HT1080 (cell line): ENCODE measurements around the gene DCAF8L2. TPM values are rescaled to one million over a fixed set of nuclear protein-coding genes. Genes with fewer than 3 reads are reported as not detected.
A peak's percentile ranks its signal among the peaks of the same experiment; 100 is the strongest.
"Not testable (repeated sequence)": the region's sequence is repeated elsewhere in the genome, so short reads cannot be mapped to it uniquely, and the experiment has no call there.

Experiments used
- DNase-seq: peaks from one replicate; pipeline ENCODE4 v3.0.0-alpha.2; 2015; ENCODE audit warnings: low read depth
- polyA plus RNA-seq, 2 experiments: library from polyadenylated mRNA; depleted of rRNA; stranded (reverse); fragments of >200 nt; gene quantifications; 2 replicates each; pipeline ENCODE4 v1.2.3, GENCODE V29; 2015
- total RNA-seq: library from RNA; depleted of rRNA; stranded (reverse); fragments of >200 nt; shearing (Covaris generic); gene quantifications from 2 replicates; pipeline ENCODE4 v1.2.3, GENCODE V29; 2014; rRNA removed

The DCAF8L2 gene
- not detected in 2 replicates for total RNA-seq
- polyA plus RNA-seq (2015; cell fraction: cytosol; rRNA removed): not detected in 2 replicates
- not detected in 2 replicates for polyA plus RNA-seq (2015; cell fraction: nucleus; rRNA removed)

GRCh38 chrX:27590044-27590443 lies at the start of gene DCAF8L2:
Gene DCAF8L2, plus strand, starts transcription at chrX:27590344. Its CDS starts 156,552 bp downstream, at chrX:27746896.
- no peak for DNase-seq

- not testable (repeated sequence) for DNase-seq
These were observed 49.0 kb upstream of the DCAF8L2 start for GRCh38 chrX:27541161-27541560.

- DNase-seq: no peak
These were observed 41.5 kb upstream of the DCAF8L2 start for GRCh38 chrX:27548624-27549023.

GRCh38 chrX:27549688-27550087 lies 40.5 kb upstream of the DCAF8L2 start:
- no peak for DNase-seq

GRCh38 chrX:27555514-27555913 lies 34.6 kb upstream of the DCAF8L2 start:
- peak; percentile 4 for DNase-seq

GRCh38 chrX:27565992-27566391 lies 24.2 kb upstream of the DCAF8L2 start:
- no peak for DNase-seq

- no peak for DNase-seq
These were observed 19.0 kb upstream of the DCAF8L2 start for GRCh38 chrX:27571164-27571563.

GRCh38 chrX:27575565-27575964 lies 14.6 kb upstream of the DCAF8L2 start:
- peak; percentile 44 for DNase-seq

- DNase-seq: peak; percentile 72
These were observed 6.2 kb upstream of the DCAF8L2 start for GRCh38 chrX:27583976-27584375.

GRCh38 chrX:27591938-27592337 lies 1.8 kb downstream of the DCAF8L2 start:
- no peak for DNase-seq

- DNase-seq: no peak
These were observed 7.4 kb downstream of the DCAF8L2 start for GRCh38 chrX:27597508-27597907.

GRCh38 chrX:27598312-27598711 lies 8.2 kb downstream of the DCAF8L2 start:
- no peak for DNase-seq

- DNase-seq: peak; percentile 65
These were observed 9.8 kb downstream of the DCAF8L2 start for GRCh38 chrX:27599928-27600327.

GRCh38 chrX:27600686-27601085 lies 10.5 kb downstream of the DCAF8L2 start:
- DNase-seq: peak; percentile 1

GRCh38 chrX:27608671-27609070 lies 18.5 kb downstream of the DCAF8L2 start:
- DNase-seq: no peak

GRCh38 chrX:27619459-27619858 lies 29.3 kb downstream of the DCAF8L2 start:
- no peak for DNase-seq

- peak; percentile 2 for DNase-seq
These were observed 29.8 kb downstream of the DCAF8L2 start for GRCh38 chrX:27619975-27620374.

GRCh38 chrX:27622883-27623282 lies 32.7 kb downstream of the DCAF8L2 start:
- DNase-seq: no peak

- DNase-seq: no peak
These were observed 35.9 kb downstream of the DCAF8L2 start for GRCh38 chrX:27626066-27626465.

- DNase-seq: no peak
These were observed 43.2 kb downstream of the DCAF8L2 start for GRCh38 chrX:27633328-27633727.

- no peak for DNase-seq
These were observed 66.4 kb downstream of the DCAF8L2 start for GRCh38 chrX:27656581-27656980.

GRCh38 chrX:27660878-27661277 lies 70.7 kb downstream of the DCAF8L2 start:
- DNase-seq: peak; percentile 3

GRCh38 chrX:27671234-27671633 lies 81.1 kb downstream of the DCAF8L2 start:
- DNase-seq: no peak

- no peak for DNase-seq
These were observed 84.3 kb downstream of the DCAF8L2 start for GRCh38 chrX:27674491-27674890.
